HepG2 (cell line): Measurements from ENCODE around the gene TLE2. TPM values are rescaled to one million over a fixed set of nuclear protein-coding genes. Genes with fewer than 3 reads are reported as not detected.

ENCODE experiments used
- NR2C2 ChIP-seq: sonication (generic); formaldehyde crosslinking; IDR thresholded peaks from 2 replicates; pipeline ENCODE4 v1.4.0; 2020; ENCODE audit warnings: missing genetic modification reagents, mild to moderate bottlenecking, moderate library complexity, borderline replicate concordance
- SKI ChIP-seq: fragments of 450-650 bp; IDR thresholded peaks from one replicate; pipeline ENCODE4 v1.6.1; 2018; ENCODE audit warnings: mild to moderate bottlenecking; ENCODE audit not compliant: partially characterized antibody
- THAP11 ChIP-seq: IDR thresholded peaks from 2 replicates; pipeline ENCODE4 v1.6.1; 2016; ENCODE audit warnings: missing biosample characterization, missing genetic modification reagents
- XBP1 ChIP-seq: sonication (generic); formaldehyde crosslinking; IDR thresholded peaks from 2 replicates; pipeline ENCODE4 v1.5.0; 2020; ENCODE audit warnings: missing genetic modification reagents
- ZBTB20 ChIP-seq: sonication (generic); formaldehyde crosslinking; IDR thresholded peaks from 2 replicates; pipeline ENCODE4 v1.8.1; 2023; ENCODE audit warnings: missing genetic modification reagents, low read depth, mild to moderate bottlenecking, borderline replicate concordance
- ZNF260 ChIP-seq: sonication (generic); formaldehyde crosslinking; IDR thresholded peaks from 2 replicates; pipeline ENCODE4 v1.4.0; 2020; ENCODE audit warnings: missing genetic modification reagents, low read depth, mild to moderate bottlenecking, borderline replicate concordance
- ZNF3 ChIP-seq: IDR thresholded peaks from 2 replicates; pipeline ENCODE4 v1.7.0; 2017; ENCODE audit warnings: inconsistent platforms
- polyA plus RNA-seq, 8 experiments: library from polyadenylated mRNA; depleted of rRNA in 3 of 8; stranded (reverse) in 7 of 8; unstranded in 1 of 8; fragments of >200 nt; fragmentation: Illumina TruSeq in 4 of 8; extraction: Trizol in 4 of 8; gene quantifications; 2 replicates each; pipeline versions ENCODE4 v1.2.1 to v1.2.3, GENCODE V29; 2011 to 2016; ENCODE audit warnings: low read depth in 4 of 8, missing spikeins in 1 of 8, mixed read lengths in 1 of 8; ENCODE audit not compliant: insufficient read depth in 1 of 8
- total RNA-seq, 5 experiments: library from RNA; depleted of rRNA; stranded (reverse); fragments of >200 nt; fragmentation: Illumina TruSeq; extraction: Trizol; gene quantifications; 2 replicates each; pipeline ENCODE4 v1.2.3, GENCODE V29; 2016; ENCODE audit warnings: low read depth in 1 of 5
- TF ChIP-seq, protein P1 (sequence below), 2 experiments: sonication (generic) in 1 of 2; formaldehyde crosslinking in 1 of 2; IDR thresholded peaks; 2 replicates each; pipeline versions ENCODE4 v1.4.0 to v1.6.1; 2018 to 2020; ENCODE audit warnings: missing genetic modification reagents in 2 of 2, borderline replicate concordance in 1 of 2, low read depth in 1 of 2, mild to moderate bottlenecking in 1 of 2, missing biosample characterization in 1 of 2
- TF ChIP-seq, protein P2 (sequence below): sonication (generic); formaldehyde crosslinking; IDR thresholded peaks from 2 replicates; pipeline ENCODE4 v1.4.0; 2020; ENCODE audit warnings: missing genetic modification reagents
- TF ChIP-seq, protein P3 (sequence below): conservative IDR thresholded peaks from 2 replicates; pipeline ENCODE4 v1.6.1; 2018; ENCODE audit warnings: missing genetic modification reagents
- TF ChIP-seq, protein P4 (sequence below): sonication (generic); formaldehyde crosslinking; IDR thresholded peaks from 2 replicates; pipeline ENCODE4 v1.4.0; 2020; ENCODE audit warnings: missing genetic modification reagents, borderline replicate concordance
- TF ChIP-seq, protein P5 (sequence below): IDR thresholded peaks from 2 replicates; pipeline ENCODE4 v1.6.1; 2012; ENCODE audit warnings: low read depth, low read length, improper control_type of control experiment

The TLE2 gene
- total and polyA plus RNA-seq, 2 of the 13 experiments (the other 11 are each of a cell fraction or from before 2014, with no cell fraction given), result 0.07 to 0.81 TPM

DNA sequence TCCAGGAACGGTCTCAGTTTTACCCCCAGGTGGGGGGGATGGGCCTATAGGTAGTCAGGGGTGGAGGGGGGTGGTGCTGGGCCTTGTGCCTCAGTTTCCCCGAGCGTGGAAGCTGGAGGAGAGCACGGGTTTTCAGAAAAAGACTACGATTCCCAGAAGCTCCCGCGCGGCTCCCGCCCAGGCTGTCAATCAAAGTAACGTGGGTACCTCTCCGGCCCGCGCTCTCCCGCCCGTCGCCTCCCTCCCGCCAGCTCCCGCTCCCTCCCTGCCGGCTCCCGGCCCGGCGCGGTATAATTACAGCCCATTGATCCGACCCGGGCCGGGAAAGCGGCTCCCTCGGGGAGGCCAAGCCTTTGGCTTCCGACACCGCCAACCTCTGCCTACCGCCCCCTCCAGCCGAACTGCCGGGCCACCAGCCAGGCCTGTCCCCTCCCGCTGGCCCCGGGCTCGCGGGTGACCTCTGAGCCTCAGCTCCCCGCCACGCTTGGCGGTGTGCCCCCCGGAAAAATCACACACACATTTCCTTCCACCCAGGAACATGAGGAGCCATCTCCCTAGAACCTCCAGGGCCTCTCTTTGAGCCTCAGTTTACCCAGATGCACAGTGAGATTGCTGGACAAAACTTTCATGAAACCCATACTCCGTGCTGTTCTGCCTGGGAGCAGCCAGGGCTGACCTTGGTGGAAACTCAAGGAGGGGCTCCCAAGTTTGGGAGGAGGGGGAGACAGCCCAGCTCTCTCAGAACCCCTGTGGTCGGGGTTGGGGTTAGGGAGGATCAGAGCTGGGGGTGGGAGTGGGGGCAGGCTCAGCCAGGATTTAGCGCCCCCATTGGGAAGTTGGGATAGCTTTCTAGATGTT is 7.3 kb upstream of the TLE2 start (continued):
- TF ChIP-seq, protein P1, sequence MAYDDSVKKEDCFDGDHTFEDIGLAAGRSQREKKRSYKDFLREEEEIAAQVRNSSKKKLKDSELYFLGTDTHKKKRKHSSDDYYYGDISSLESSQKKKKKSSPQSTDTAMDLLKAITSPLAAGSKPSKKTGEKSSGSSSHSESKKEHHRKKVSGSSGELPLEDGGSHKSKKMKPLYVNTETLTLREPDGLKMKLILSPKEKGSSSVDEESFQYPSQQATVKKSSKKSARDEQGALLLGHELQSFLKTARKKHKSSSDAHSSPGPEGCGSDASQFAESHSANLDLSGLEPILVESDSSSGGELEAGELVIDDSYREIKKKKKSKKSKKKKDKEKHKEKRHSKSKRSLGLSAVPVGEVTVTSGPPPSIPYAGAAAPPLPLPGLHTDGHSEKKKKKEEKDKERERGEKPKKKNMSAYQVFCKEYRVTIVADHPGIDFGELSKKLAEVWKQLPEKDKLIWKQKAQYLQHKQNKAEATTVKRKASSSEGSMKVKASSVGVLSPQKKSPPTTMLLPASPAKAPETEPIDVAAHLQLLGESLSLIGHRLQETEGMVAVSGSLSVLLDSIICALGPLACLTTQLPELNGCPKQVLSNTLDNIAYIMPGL (CRISPR knock-in tag; IDR thresholded peaks at IDR 0.05; ENCODE audit: borderline replicate concordance in 1 of 2, low read depth in 1 of 2), result peak; percentile 82 to 86
- TF ChIP-seq ZBTB20 (no peak), THAP11 (peak; percentile 97), ZNF3 (CRISPR knock-in tag) (no peak), XBP1 (CRISPR knock-in tag) (no peak), NR2C2 (CRISPR knock-in tag) (no peak; the same call in 1 of the 2 replicates), SKI (peak; percentile 57), ZNF260 (no peak)
- TF ChIP-seq, protein P2, sequence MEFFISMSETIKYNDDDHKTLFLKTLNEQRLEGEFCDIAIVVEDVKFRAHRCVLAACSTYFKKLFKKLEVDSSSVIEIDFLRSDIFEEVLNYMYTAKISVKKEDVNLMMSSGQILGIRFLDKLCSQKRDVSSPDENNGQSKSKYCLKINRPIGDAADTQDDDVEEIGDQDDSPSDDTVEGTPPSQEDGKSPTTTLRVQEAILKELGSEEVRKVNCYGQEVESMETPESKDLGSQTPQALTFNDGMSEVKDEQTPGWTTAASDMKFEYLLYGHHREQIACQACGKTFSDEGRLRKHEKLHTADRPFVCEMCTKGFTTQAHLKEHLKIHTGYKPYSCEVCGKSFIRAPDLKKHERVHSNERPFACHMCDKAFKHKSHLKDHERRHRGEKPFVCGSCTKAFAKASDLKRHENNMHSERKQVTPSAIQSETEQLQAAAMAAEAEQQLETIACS, result no peak
- TF ChIP-seq, protein P3, sequence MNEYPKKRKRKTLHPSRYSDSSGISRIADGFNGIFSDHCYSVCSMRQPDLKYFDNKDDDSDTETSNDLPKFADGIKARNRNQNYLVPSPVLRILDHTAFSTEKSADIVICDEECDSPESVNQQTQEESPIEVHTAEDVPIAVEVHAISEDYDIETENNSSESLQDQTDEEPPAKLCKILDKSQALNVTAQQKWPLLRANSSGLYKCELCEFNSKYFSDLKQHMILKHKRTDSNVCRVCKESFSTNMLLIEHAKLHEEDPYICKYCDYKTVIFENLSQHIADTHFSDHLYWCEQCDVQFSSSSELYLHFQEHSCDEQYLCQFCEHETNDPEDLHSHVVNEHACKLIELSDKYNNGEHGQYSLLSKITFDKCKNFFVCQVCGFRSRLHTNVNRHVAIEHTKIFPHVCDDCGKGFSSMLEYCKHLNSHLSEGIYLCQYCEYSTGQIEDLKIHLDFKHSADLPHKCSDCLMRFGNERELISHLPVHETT, result peak; percentile 97
- TF ChIP-seq, protein P4, sequence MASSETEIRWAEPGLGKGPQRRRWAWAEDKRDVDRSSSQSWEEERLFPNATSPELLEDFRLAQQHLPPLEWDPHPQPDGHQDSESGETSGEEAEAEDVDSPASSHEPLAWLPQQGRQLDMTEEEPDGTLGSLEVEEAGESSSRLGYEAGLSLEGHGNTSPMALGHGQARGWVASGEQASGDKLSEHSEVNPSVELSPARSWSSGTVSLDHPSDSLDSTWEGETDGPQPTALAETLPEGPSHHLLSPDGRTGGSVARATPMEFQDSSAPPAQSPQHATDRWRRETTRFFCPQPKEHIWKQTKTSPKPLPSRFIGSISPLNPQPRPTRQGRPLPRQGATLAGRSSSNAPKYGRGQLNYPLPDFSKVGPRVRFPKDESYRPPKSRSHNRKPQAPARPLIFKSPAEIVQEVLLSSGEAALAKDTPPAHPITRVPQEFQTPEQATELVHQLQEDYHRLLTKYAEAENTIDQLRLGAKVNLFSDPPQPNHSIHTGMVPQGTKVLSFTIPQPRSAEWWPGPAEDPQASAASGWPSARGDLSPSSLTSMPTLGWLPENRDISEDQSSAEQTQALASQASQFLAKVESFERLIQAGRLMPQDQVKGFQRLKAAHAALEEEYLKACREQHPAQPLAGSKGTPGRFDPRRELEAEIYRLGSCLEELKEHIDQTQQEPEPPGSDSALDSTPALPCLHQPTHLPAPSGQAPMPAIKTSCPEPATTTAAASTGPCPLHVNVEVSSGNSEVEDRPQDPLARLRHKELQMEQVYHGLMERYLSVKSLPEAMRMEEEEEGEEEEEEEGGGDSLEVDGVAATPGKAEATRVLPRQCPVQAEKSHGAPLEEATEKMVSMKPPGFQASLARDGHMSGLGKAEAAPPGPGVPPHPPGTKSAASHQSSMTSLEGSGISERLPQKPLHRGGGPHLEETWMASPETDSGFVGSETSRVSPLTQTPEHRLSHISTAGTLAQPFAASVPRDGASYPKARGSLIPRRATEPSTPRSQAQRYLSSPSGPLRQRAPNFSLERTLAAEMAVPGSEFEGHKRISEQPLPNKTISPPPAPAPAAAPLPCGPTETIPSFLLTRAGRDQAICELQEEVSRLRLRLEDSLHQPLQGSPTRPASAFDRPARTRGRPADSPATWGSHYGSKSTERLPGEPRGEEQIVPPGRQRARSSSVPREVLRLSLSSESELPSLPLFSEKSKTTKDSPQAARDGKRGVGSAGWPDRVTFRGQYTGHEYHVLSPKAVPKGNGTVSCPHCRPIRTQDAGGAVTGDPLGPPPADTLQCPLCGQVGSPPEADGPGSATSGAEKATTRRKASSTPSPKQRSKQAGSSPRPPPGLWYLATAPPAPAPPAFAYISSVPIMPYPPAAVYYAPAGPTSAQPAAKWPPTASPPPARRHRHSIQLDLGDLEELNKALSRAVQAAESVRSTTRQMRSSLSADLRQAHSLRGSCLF (CRISPR knock-in tag), result no peak
- TF ChIP-seq, protein P5, sequence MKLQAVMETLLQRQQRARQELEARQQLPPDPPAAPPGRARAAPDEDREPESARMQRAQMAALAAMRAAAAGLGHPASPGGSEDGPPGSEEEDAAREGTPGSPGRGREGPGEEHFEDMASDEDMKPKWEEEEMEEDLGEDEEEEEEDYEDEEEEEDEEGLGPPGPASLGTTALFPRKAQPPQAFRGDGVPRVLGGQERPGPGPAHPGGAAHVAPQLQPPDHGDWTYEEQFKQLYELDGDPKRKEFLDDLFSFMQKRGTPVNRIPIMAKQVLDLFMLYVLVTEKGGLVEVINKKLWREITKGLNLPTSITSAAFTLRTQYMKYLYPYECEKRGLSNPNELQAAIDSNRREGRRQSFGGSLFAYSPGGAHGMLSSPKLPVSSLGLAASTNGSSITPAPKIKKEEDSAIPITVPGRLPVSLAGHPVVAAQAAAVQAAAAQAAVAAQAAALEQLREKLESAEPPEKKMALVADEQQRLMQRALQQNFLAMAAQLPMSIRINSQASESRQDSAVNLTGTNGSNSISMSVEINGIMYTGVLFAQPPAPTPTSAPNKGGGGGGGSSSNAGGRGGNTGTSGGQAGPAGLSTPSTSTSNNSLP, result peak; percentile 33; the same call in 1 of the 2 replicates
